ENCODE measurements around the gene POLR2B. TPM values are rescaled to one million over a fixed set of nuclear protein-coding genes. Genes with fewer than 3 reads are reported as not detected.

POLR2B gene
- total RNA-seq, 3 donors from 2014 or later, result 56.7 to 78.8 (median 71.9) TPM

DNA sequence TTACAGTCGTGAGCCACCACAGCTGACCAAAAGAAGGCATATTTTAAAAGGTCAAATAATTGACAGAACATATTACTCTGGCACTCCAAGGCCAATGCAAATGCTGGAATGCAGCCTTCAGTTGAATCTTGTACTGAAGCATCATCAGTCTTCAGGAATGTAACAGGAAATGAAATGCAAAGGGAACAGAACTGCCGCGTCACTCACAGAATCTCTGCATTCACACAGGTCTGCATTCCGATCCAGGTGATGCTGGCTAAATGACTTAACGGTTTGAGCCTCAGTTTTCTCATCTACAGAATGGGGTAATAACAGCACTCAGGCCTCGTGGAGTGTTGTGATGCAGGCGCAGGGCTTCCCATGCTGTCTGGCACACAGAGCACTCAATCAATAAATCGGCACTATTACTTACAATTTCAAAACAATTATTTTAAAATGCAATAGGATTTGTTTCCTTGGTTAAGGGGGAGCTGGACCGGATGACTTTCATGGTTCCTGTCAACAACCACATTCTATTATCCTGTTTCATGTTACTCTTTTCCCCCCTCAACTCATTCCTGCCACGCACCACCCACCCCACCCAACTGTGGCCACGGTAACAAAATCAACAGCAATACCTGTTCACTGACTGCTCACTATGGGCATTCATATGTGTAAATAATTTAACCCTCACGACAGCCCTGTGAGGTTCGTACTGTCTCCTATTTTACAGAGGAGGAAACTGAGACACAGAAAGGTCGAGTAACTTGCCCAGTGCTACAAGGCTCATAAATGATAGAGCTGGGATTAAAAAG, 99.1 kb downstream of the POLR2B start:
- DNase-seq, result no peak

DNA sequence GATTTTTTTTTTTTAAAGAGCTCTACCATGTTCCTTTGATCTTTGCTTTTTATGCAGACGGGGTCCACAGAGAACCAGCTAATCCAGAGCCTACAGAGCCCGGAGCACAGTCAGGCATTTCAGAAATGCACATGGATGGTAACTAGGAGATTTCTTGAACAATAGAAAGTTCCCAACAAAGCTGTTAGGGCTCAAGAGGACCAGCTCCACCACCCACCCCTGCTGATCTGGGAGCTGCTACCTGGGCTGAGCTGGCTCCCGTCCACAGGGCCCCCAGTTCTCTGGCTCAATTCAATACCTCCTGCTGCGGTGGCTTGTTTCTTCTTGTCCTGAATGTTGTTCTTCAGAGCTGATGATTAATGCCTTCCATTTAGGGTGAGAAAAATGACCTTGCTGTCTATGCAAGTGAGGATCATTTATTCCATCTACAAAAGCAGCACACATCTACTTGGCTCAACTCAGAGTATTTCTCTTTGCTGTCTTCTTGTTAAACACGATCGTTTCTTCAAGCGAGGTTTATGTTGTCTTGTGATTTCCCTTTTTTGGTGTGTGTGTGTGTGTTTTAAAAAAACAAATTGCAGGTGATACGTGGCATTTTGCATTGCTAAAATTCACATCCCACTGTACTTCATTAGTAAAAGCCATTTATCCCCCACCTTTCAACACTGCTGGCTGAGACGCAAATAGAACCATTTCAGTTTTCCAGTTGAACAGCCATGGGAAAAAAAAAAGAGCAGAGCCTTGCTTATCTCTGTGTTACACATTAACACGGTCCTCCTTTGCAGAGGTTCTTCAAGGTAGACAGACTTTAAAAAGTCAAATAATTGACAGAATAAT, 100.2 kb downstream of the POLR2B start:
- no peaks in the 10 kb centered on the region for H3K36me3 ChIP-seq (ENCODE audit: low read depth)
- no peaks in the 10 kb centered on the region for H3K9me3 ChIP-seq
- intact Hi-C loops (cut with DNase I, micrococcal nuclease), result no loop called here
- ATAC-seq (peak; percentile 52), DNase-seq (no peak)
- H3K4me3 ChIP-seq, result no peak overlapping the region
- TF ChIP-seq, protein P1, sequence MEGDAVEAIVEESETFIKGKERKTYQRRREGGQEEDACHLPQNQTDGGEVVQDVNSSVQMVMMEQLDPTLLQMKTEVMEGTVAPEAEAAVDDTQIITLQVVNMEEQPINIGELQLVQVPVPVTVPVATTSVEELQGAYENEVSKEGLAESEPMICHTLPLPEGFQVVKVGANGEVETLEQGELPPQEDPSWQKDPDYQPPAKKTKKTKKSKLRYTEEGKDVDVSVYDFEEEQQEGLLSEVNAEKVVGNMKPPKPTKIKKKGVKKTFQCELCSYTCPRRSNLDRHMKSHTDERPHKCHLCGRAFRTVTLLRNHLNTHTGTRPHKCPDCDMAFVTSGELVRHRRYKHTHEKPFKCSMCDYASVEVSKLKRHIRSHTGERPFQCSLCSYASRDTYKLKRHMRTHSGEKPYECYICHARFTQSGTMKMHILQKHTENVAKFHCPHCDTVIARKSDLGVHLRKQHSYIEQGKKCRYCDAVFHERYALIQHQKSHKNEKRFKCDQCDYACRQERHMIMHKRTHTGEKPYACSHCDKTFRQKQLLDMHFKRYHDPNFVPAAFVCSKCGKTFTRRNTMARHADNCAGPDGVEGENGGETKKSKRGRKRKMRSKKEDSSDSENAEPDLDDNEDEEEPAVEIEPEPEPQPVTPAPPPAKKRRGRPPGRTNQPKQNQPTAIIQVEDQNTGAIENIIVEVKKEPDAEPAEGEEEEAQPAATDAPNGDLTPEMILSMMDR (IDR thresholded peaks at IDR 0.05), result no peak
- peaks cover 6% of the 10 kb centered on the region for H3K4me1 ChIP-seq (ENCODE audit: low read depth)

More for the DNA sequence above, 99.1 kb downstream of the POLR2B start:
- H3K36me3 ChIP-seq (ENCODE audit: low read depth), result no peaks in the 10 kb centered on the region
- no peak overlapping the region for H3K4me3 ChIP-seq
- peaks cover 6% of the 10 kb centered on the region for H3K4me1 ChIP-seq (ENCODE audit: low read depth)
- no peak for ATAC-seq
- intact Hi-C loops (cut with DNase I, micrococcal nuclease), result no loop called here
- TF ChIP-seq, protein P1 (IDR thresholded peaks at IDR 0.05), result no peak
- no peaks in the 10 kb centered on the region for H3K9me3 ChIP-seq

Other genes starting within 250 kb of the POLR2B start
- gene SPINK2, start 157.2 kb upstream of the POLR2B start, total RNA-seq, result 1 to 10 TPM in 2 of 3 donors, not detected in 1; 1.1 to 2.7 TPM
- 10 to 100 TPM; 26.8 to 37.6 (median 28.4) TPM for gene REST, start 71.0 kb upstream of the POLR2B start, total RNA-seq
- 10 to 100 TPM; 21.4 to 21.8 (median 21.4) TPM for gene NOA1, start 1.3 kb upstream of the POLR2B start, total RNA-seq
- gene IGFBP7, start 131.5 kb downstream of the POLR2B start, total RNA-seq, result 100 to 1,000 TPM in 2 of 3 donors, 10 to 100 TPM in 1; 32.7 to 225 (median 116) TPM